GM19463 (cell line): ENCODE data around the gene TMEM86B.
"Not testable (repeated sequence)": the region's sequence is repeated elsewhere in the genome, so short reads cannot be mapped to it uniquely, and the experiment has no call there.

Source experiments
- ATAC-seq: cut with Tn5 transposase; IDR thresholded peaks from one replicate; pipeline ENCODE4 v1.9.1; 2021; ENCODE audit warnings: mild to moderate bottlenecking, moderate library complexity; ENCODE audit not compliant: unreplicated experiment

TMEM86B gene

DNA sequence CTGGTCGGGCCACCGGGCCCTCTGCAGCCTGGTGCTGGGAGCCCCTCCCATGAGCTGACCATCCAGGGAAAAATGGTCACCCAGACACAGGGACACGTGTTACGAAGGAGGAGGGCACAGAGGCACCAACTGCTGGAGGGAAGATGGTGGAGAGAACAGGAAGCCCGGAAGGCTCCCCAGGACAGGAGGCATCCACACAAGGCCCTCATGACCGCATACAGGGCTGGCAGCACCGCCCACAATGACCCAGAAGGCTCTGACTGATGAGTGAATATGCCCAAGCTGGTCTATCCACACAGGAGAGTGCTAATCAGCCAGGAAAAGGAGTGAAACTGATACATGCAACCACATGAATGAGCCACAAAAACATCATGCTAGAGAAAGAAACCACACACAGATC, 14.0 kb upstream of the TMEM86B start:
- no peak for ATAC-seq

GRCh38 chr19:55241935-55242464, 13.4 kb upstream of the TMEM86B start:
- ATAC-seq = no peak

- no peak for ATAC-seq
Measured at GRCh38 chr19:55241143-55241934, 12.8 kb upstream of the TMEM86B start.

- no peak for ATAC-seq
Measured at GRCh38 chr19:55240713-55241020, 12.1 kb upstream of the TMEM86B start.

GRCh38 chr19:55239004-55239403, 10.4 kb upstream of the TMEM86B start:
- ATAC-seq = no peak

DNA sequence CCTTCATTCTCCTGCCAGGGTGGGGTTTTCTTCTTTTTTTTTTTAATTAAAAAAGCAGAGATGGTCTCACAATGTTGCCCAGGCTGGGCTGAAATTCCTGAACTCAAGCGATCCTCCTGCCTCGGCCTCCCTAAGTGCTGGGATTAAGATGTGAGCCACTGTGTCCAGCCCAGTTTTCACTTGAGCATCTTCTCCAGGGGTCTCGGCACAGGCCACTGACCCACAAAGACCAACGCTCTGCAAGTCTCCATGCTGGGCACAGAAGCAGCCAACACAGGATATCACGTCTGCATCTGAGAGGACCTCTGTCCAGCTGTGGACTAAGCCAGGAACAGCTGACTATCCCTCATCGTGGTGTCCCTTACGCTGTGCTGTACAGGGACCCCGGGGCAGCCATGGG, 9.5 kb upstream of the TMEM86B start:
- no peak for ATAC-seq

DNA sequence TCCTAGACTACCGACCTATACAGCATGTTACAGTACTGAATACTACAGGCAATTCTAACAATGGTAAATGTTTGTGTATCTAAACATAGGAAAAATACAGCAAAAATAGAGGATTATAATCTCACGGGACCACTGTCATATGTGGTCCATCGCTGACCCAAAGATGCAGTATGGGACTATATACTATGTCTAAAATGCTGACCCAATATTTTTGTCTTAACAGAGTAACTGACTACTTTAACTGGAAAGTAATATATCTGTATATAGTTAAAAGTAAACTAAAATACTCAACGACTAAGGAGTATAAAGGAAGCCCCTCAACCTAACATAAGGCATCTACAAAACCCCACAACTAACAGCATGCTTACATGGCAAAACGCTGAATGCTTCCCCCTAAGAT, 4.4 kb upstream of the TMEM86B start:
- ATAC-seq = no peak

DNA sequence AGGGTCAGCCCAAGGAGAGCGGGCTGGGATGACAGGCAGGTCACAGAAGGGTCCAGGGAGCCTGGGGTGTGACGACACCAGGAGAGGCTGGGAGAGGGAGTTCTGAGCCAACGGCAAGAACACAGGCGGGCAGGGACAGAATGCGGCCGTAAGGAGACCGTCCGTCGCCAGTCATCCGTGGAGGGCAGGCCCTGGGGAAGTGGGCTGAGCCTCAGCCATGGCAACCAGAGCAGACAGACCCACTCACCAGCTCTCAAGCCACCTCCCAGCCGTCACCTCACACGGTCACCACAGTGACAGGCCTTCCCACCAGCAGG, 3.7 kb upstream of the TMEM86B start:
- ATAC-seq = no peak

DNA sequence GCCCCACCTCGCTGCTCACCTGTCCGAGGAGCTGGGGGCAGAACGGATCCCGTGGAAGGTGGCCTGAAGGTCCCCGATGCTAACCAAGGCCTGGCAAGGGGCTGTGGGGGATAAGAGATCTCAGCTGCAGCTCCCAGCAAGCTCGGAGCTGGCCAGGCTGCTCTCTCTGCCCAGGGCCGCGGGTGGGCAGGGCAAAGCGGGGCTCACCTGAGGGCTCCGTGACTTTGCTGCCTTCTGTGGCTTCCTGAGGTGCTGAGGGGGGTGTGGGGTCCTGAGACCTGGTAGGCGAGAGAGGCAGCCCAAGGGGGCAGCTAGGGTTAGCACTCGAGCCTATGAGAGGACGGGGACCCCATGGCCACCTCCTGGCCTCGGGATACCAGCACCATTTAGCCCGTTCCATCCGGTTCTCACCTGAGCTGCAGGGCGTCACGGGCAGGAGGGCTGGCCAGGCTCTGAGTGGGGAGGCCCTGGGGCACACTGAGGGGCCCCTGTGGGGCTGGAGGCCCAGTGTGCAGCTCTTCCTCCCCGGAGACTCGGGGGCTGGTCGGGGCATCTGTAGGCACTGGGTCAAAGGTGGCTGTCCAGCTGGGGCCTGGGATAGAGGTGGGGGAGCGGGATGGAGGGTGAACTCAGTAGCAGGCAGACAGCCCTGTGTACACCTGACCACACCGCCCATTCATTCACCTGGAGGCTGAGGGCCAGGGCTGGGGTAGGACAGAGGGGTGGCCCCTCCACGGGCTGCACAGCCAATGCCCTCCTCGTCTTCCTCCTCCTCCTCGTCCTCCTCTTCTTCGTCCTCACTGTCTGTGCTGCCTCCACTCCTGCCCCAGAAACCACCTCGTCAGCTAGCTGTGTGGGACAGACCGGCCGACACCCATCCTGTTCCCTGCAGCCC, 3.1 kb upstream of the TMEM86B start:
- no peak for ATAC-seq

DNA sequence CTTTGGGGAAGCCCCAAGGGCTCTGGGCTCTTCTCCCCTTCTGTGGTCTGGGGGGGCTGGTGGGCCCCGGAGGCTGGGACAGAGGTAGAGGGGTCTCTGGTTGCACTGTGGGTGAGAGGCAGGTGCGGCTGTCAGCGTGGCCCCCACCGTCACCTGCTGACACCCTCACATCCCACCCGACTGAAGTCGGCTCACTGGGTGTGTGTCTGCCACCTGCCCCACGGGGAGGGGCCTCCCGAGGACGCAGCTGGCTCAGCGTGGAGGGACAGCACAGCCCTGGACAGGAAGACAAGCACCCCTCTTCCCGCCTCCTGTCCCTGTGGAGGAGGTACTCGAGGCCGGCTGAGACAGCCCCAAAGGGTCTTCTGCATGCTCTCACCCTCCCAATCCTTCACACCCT, 2.2 kb upstream of the TMEM86B start:
- ATAC-seq = no peak

DNA sequence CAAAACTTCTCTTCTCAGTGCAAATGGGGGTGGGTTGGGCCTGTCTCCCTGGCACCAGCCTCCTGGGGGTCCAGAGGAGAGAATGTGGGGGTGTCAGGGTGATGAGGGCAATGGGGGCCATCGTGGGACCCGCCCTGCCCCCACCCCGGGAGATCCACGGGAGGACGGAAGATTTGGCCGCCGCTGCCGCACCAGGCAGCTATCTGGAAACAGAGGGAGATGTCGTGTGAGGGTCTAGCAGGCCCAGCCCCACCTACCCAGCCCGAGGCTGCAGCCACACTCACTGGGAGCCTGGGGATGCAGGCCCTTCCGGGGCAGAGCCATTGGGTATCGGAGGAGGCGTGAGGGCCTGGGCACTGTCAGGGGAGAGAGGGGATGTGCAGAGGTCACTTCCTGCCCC, 1.8 kb upstream of the TMEM86B start:
- no peak for ATAC-seq

- ATAC-seq = no peak
Measured at GRCh38 chr19:55229789-55230182, 1.2 kb upstream of the TMEM86B start.

DNA sequence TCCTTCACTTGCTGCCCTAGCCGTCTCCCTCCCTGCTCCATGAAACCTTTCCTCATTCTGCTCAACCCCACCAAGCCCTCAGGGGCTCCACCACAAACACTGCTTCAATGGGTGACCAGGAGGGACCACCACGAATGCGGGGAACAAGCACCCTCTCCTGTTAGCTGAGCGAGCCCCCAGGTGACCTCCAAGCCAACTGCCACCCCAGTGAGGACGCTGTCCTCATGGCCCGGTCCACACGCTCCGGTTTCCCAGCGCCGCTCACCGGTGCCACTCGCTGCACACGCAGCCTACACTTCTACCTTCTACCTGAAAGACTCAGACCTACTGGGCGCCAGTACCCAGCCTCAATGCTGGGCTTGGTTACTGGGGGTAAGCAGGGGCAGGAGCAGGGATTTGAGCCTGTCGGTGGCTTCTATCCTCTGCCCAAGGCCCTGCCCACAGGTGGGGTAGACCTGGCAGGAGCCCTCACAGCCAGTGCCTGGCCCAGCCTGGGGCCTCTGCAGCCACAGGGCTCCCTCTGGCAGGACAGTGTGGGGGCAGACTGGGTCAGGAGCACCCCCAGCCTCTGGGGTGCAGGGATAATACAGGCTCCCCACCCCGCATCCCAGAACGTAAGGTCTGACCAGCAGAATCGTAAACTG, 704 bp upstream of the TMEM86B start:
- no peak for ATAC-seq

DNA sequence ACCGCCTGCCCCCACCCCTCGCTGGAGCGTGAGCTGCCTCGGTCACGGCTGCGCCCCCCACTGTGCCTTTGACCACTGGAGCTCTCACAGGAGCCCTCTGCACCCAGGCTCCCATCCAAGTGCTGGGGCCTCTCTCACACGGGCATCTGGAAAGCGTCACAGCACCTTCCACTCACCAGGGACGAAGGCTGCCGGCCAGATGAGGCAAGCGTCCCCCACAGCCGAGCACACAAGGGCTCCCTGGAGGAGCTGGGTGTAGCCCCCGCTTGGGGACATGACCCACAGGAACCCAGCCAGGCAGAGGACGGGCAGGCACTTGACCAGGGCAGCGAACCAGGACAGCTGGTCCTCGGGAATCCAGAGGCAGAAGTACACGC, 560 bp downstream of the TMEM86B start:
- ATAC-seq = no peak

- ATAC-seq = no peak
Measured at GRCh38 chr19:55227241-55228014, 1.1 kb downstream of the TMEM86B start.

GRCh38 chr19:55226788-55227187, 1.8 kb downstream of the TMEM86B start:
- no peak for ATAC-seq

GRCh38 chr19:55226273-55226672, 2.3 kb downstream of the TMEM86B start:
- no peak for ATAC-seq

DNA sequence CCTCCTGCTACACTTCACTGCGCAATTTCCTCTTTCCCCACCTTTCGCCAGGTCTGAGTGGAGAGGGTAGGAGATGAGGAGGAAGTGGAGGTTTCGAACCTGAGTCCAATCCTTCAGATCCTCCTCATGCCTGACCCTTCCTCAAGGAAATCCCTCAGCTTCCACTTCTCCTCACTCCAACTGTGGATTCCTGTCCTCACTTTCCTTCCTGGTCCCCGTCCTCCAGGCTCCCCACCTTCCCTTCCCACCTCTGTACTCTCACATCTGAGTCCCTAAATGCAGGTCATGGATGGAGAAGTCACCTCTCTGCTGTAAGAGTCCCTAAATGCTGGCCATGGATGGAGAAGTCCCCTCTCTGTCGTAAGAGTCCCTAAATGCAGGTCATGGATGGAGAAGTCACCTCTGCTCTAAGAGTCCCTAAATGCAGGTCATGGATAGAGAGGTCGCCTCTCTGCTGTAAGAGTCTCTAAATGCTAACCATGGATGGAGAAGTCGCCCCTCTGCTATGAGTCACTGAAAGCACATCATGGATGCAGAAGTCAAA, 3.1 kb downstream of the TMEM86B start:
- no peak for ATAC-seq

- not testable (repeated sequence) for ATAC-seq
Measured at GRCh38 chr19:55224679-55225414, 3.7 kb downstream of the TMEM86B start.

DNA sequence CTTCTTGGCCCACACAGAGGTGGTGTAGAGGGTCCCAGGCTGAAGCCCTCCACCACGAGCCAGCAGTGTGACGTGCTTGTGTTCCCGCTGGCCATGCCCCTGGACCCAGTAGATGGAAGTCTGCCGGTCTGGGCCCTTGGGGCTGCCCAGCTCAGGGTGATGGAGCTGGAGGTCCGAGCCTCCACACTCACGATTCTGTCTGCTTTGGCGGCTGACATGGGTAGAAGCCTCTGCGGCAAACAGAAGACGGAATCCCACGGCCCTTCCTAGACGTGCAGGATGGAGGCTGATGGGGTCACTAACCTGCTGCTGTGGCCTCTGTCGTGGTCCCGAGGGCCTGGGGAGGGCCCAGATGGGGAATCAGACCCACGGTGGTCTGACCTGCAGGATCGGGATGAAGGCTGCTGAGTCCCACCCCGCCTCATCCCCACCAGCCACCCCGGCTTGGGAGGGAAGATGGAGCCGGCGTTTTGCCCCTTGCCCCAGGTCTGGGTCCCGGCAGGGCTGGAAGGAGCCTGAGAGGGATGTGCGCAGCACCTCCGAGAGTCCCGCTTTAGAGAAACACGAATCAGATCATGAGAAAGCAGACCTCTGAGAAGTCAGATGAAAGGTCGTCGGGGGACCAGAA, 4.4 kb downstream of the TMEM86B start:
- no peak for ATAC-seq
